Ovary (tissue), 9 donors: ENCODE data around the gene ZNRF4. TPM values are rescaled to one million over a fixed set of nuclear protein-coding genes. Genes with fewer than 3 reads are reported as not detected.

Experiments
- DNase-seq, 5 donors: peaks; one replicate each; pipeline ENCODE4 v3.0.0-alpha.2; 2019 to 2020
- H3K27ac ChIP-seq, 2 donors: fragments of 200-600 bp; one replicate each; pipeline versions ENCODE4 v1.5.1 to v1.8.0; 2019 to 2022
- H3K27me3 ChIP-seq: fragments of 200-600 bp; one replicate; pipeline ENCODE4 v1.8.0; 2022
- H3K36me3 ChIP-seq: fragments of 200-600 bp; sonication (generic); one replicate; pipeline ENCODE4 v1.5.1; 2019
- H3K4me1 ChIP-seq: one replicate; pipeline ENCODE4 v1.8.1; 2013; ENCODE audit warnings: mild to moderate bottlenecking, moderate library complexity; ENCODE audit not compliant: insufficient read depth
- H3K4me3 ChIP-seq: fragments of 200-600 bp; sonication (generic); one replicate; pipeline ENCODE4 v1.5.1; 2017
- H3K9me3 ChIP-seq, 2 donors: fragments of 200-600 bp in 1 of 2; sonication (generic) in 1 of 2; one replicate each; pipeline versions ENCODE4 v1.5.1 to v1.8.1; 2013 to 2019; ENCODE audit warnings: mild to moderate bottlenecking in 1 of 2, moderate library complexity in 1 of 2
- EP300 ChIP-seq: sonication (generic); formaldehyde crosslinking; IDR thresholded peaks from one replicate; pipeline ENCODE4 v1.6.1; 2017; ENCODE audit warnings: antibody characterized with exemption
- POLR2A ChIP-seq: fragments of 450-650 bp; IDR thresholded peaks from one replicate; pipeline ENCODE4 v1.6.1; 2017; ENCODE audit warnings: antibody characterized with exemption, mild to moderate bottlenecking, moderate library complexity
- WGBS, 3 donors: extraction: QIAGEN DNeasy Blood & Tissue Kit in 1 of 3; methylation state at CpG; one replicate each; pipeline versions ENCODE4 v1.1.5 to v1.1.7; 2013 to 2017; 5-methylcytosine and 5-hydroxymethylcytosine counted together
- intact Hi-C, 4 donors: fragments of 100-400 bp; cut with DNase I; formaldehyde crosslinking; loops; one replicate each; pipeline versions ENCODE4 v1.11.0 to v1.15.1; 2022 to 2023
- polyA plus RNA-seq, 2 donors: library from polyadenylated mRNA; stranded (reverse); fragments of 200-250 nt in 1 of 2; fragments of 350-450 nt in 1 of 2; fragmentation: Illumina TruSeq in 1 of 2; extraction: RNeasy Lipid Tissue Mini Kit (QIAGEN cat#74804) in 1 of 2; gene quantifications; one replicate each; pipeline ENCODE4 v1.2.3, GENCODE V29; 2013 to 2014
- total RNA-seq, 7 donors: library from RNA; depleted of rRNA in 2 of 7; stranded (reverse); fragments of >200 nt in 2 of 7; fragmentation: NEBNext Ultra II Directional in 3 of 7; extraction: Animal tissue kit (Norgen Biotek cat#: 25700) in 3 of 7; gene quantifications; one replicate each; pipeline versions ENCODE4 v1.1.0 to v1.2.4, GENCODE V29; 2016 to 2023
- TF ChIP-seq, protein P1 (sequence below), 3 donors: fragments of 450-650 bp in 2 of 3; fragments of 200-600 bp in 1 of 3; IDR thresholded peaks; one replicate each; pipeline versions ENCODE4 v1.5.1 to v1.8.0; 2016 to 2022; ENCODE audit warnings: antibody characterized with exemption in 3 of 3, mild to moderate bottlenecking in 1 of 3
- donor health status: DM: no; HTN: no; CAD: no; lungs with moderate emphysema.
- donor health status: DM: no; HTN: no; CAD: no.
- donor health status: Bipolar disorder and iron deficiency.
- donor health status: DM: yes; HTN: yes; CAD: no.
- donor health status: DM: no; HTN: no; CAD: no.
- donor health status: DM: yes; HTN: yes; CAD: no.

The ZNRF4 gene
- total and polyA plus RNA-seq, 9 donors, result not detected

DNA sequence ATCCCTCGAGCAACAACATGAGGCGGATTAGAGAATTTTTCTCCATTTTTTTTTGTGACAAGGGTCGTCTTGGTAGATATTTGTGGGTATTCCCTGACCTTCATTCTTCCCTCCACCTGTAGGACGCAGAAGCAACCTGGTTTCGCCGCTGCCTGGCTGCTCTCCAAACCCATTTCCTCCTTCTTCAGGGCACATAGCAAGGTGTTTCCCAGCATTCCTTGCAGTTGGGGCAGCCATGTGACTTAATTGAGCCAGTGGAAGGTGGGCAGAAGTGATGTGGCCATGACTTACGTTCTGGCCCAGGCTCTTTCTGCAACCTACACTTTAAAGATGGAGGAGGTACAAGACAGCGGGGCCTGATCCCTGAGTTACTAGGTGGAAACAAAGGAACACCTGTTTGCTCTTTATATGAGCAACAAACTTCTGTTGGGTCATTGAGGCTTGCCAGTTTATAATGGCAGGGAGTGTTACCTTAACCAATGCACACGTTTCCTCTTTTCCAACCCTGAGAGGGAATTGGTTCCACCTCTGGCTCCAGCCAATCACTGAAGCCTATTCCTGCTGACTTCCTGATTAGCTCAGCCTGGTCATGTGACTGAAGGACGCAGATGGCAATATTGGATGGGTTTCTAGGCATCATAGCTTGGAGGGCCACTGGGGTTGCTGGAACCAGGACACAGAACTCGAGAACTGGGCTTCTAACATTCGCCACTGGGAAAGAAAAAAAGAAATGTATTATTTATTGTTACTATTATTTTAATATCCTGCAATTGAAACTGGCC is 30.8 kb upstream of the ZNRF4 start:
- 72 to 79% (median 78%) methylated on average over 12 of the region's 12 CpGs for WGBS, 3 donors
- no peaks in the 10 kb centered on the region for H3K9me3 ChIP-seq
- DNase-seq, result no peak
- TF ChIP-seq EP300 (no peak), POLR2A (no peak)
- TF ChIP-seq, protein P1, sequence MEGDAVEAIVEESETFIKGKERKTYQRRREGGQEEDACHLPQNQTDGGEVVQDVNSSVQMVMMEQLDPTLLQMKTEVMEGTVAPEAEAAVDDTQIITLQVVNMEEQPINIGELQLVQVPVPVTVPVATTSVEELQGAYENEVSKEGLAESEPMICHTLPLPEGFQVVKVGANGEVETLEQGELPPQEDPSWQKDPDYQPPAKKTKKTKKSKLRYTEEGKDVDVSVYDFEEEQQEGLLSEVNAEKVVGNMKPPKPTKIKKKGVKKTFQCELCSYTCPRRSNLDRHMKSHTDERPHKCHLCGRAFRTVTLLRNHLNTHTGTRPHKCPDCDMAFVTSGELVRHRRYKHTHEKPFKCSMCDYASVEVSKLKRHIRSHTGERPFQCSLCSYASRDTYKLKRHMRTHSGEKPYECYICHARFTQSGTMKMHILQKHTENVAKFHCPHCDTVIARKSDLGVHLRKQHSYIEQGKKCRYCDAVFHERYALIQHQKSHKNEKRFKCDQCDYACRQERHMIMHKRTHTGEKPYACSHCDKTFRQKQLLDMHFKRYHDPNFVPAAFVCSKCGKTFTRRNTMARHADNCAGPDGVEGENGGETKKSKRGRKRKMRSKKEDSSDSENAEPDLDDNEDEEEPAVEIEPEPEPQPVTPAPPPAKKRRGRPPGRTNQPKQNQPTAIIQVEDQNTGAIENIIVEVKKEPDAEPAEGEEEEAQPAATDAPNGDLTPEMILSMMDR (IDR thresholded peaks at IDR 0.05), result no peak
- intact Hi-C loops, result no loop called here
- H3K4me3 ChIP-seq, result no peak overlapping the region
- no peak overlapping the region for H3K27ac ChIP-seq
- no peaks in the 10 kb centered on the region for H3K4me1 ChIP-seq
- no peaks in the 10 kb centered on the region for H3K36me3 ChIP-seq
- no peaks in the 10 kb centered on the region for H3K27me3 ChIP-seq

DNA sequence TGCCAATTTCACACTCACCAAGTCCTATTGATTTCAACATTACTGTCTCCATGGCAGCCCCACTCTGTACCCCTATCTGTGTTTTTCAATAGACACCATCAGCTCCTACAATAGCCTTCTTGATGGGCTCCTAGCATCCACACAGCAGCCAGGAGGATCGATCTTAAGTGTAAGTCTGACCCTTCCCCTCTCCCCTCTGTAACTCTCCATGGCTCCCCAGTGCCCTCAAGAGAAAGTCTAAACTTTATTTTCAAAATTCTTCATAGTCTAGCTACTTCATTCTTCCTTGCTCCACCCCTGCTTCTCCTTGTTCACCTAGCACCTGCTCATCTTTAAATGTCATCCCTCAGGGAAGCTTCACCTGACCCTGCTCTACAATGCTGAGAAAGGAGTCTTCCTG is 30.0 kb upstream of the ZNRF4 start:
- no peaks in the 10 kb centered on the region for H3K27me3 ChIP-seq
- TF ChIP-seq, protein P1 (IDR thresholded peaks at IDR 0.05), result no peak
- TF ChIP-seq EP300 (no peak), POLR2A (no peak)
- 67 to 82% (median 78%) methylated on average over 1 of the region's 1 CpG for WGBS, 3 donors

DNA sequence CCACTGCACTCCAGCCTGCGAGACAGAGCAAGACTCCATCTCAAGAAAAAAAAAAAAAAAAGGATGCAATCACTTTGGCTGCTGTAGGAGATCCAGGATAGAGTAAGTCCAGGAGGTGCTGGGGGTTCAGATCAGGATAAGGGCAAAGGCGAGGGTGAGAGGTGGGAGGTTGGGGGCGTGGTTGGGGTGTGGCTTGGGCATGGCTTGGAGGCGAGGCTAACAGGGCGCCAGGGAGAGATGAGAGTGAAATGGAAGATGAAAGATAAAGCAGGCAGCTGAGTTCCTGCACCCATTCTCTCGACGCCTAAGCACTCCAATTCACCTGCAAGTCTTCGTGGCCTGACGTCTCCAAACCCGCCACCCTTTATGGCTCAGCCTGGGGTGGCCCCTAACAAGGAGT is 25.0 kb upstream of the ZNRF4 start:
- Histone ChIP-seq H3K27ac (no peak overlapping the region), H3K9me3 (no peaks in the 10 kb centered on the region), H3K4me1 (no peaks in the 10 kb centered on the region), H3K36me3 (no peaks in the 10 kb centered on the region), H3K27me3 (no peaks in the 10 kb centered on the region), H3K4me3 (no peak overlapping the region)
- intact Hi-C loops, result no loop called here
- TF ChIP-seq, protein P1 (IDR thresholded peaks at IDR 0.05), result no peak
- TF ChIP-seq POLR2A (no peak), EP300 (no peak)
- DNase-seq, result no peak
- WGBS, 3 donors, result 30 to 37% (median 33%) methylated on average over 10 of the region's 10 CpGs

More for the DNA sequence above, 30.0 kb upstream of the ZNRF4 start:
- Histone ChIP-seq H3K9me3 (no peaks in the 10 kb centered on the region), H3K27ac (no peak overlapping the region), H3K4me1 (no peaks in the 10 kb centered on the region), H3K36me3 (no peaks in the 10 kb centered on the region), H3K4me3 (no peak overlapping the region)
- DNase-seq, result no peak
- intact Hi-C loops, result no loop called here

DNA sequence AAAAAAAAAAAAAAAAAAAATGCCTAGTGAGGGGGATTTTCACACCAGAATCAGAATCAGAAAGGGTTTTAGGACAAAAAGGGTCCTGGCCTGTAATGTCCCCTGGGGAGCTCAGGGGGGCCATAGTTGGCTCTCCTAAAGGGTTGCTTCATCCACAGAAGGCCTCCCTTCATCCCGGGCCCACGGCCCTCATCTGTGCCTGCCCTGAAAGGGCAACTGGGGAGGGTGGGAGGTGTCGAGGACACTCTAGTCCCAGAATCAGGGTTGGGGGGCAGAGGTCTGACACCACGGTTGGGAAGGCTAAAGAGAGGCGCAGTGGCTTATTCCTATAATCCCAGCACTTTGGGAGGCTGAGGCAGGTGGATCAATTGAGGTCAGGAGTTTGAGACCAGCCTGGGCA is 22.5 kb upstream of the ZNRF4 start:
- 58 to 82% (median 66%) methylated on average over 5 of the region's 5 CpGs for WGBS, 3 donors
- no peaks in the 10 kb centered on the region for H3K27me3 ChIP-seq
- no peak for DNase-seq

More for the DNA sequence above, 22.5 kb upstream of the ZNRF4 start:
- Histone ChIP-seq H3K36me3 (no peaks in the 10 kb centered on the region), H3K4me3 (no peak overlapping the region), H3K27ac (no peak overlapping the region), H3K4me1 (no peaks in the 10 kb centered on the region), H3K9me3 (no peaks in the 10 kb centered on the region)
- TF ChIP-seq POLR2A (no peak), EP300 (no peak)
- TF ChIP-seq, protein P1 (IDR thresholded peaks at IDR 0.05), result no peak
- intact Hi-C loops, result no loop called here
